K562 (cell line): Measurements from ENCODE around the gene FAM149A. TPM values are rescaled to one million over a fixed set of nuclear protein-coding genes. Genes with fewer than 3 reads are reported as not detected.

ENCODE experiments used
- ATAC-seq: fragments of 200-7000 bp; cut with Tn5 transposase; 3 replicates; pipeline ENCODE4 v1.9.1; 2020; ENCODE audit warnings: moderate library complexity
- BruUV-seq: library from RNA; stranded (reverse); fragments of 400-500 nt; replicated peaks from 2 replicates; lab custom pipeline; 2021; lab: Mats Ljungman, UMichigan
- CTCF ChIA-PET: fragments of 300-600 bp; formaldehyde crosslinking; extraction: SDS; loops from one replicate; lab custom pipeline; 2021; ENCODE audit warnings: low intra/inter-chr PET ratio; lab: Yijun Ruan, JAX
- POLR2A ChIA-PET: fragments of 300-600, 350-650 bp; sonication (Branson Sonifier 250); formaldehyde crosslinking; extraction: SDS; loops from one replicate; lab custom pipeline; 2021; ENCODE audit warnings: antibody characterized with exemption, inconsistent platforms; lab: Yijun Ruan, JAX
- DNase-seq, 4 experiments: peaks; one replicate each; pipeline versions ENCODE4 v3.0.0 to v3.0.0-alpha.2; 2011 to 2018; ENCODE audit warnings: low spot score in 3 of 4, mixed read lengths in 3 of 4; ENCODE audit errors: extremely low read depth in 1 of 4
- FAIRE-seq: peaks from 2 replicates; lab custom pipeline; 2011; peaks lifted over from hg19 to GRCh38; lab: Jason Lieb, UNC
- H2AFZ ChIP-seq: 2 replicates; pipeline ENCODE4 v1.6.0; 2011; ENCODE audit warnings: low read depth, low read length, control low read depth, inconsistent platforms
- H3K27ac ChIP-seq: fragments of 200-600 bp; 3 replicates; pipeline ENCODE4 v1.8.0; 2011; ENCODE audit warnings: low read depth, mild to moderate bottlenecking, control low read depth, inconsistent platforms, low read length, moderate library complexity, mixed read lengths; ENCODE audit errors: extremely low read depth
- H3K27me3 ChIP-seq, 2 experiments: fragments of 300-600 bp in 1 of 2; 2 replicates in 1 of 2; 3 replicates in 1 of 2; pipeline versions ENCODE4 v1.6.0 to v1.8.0; 2011; ENCODE audit warnings: inconsistent platforms in 2 of 2, low read length in 2 of 2, mild to moderate bottlenecking in 1 of 2, mixed read lengths in 1 of 2, moderate library complexity in 1 of 2; ENCODE audit not compliant: control insufficient read depth in 2 of 2, insufficient read depth in 2 of 2
- H3K36me3 ChIP-seq: fragments of 300-600 bp; 3 replicates; pipeline ENCODE4 v1.8.0; 2011; ENCODE audit warnings: mild to moderate bottlenecking, low read length, inconsistent platforms; ENCODE audit not compliant: control insufficient read depth, insufficient read depth
- H3K4me1 ChIP-seq, 2 experiments: fragments of 200-600 bp in 1 of 2; replicated peaks in 1 of 2; 2 replicates in 1 of 2; 3 replicates in 1 of 2; pipeline versions ENCODE4 v1.5.1 to v1.8.0; 2011; ENCODE audit warnings: inconsistent platforms in 2 of 2, low read length in 2 of 2, mild to moderate bottlenecking in 1 of 2, mixed read lengths in 1 of 2, moderate library complexity in 1 of 2; ENCODE audit not compliant: control insufficient read depth in 2 of 2, insufficient read depth in 2 of 2
- H3K4me2 ChIP-seq: 2 replicates; pipeline ENCODE4 v1.6.1; 2011; ENCODE audit warnings: low read length, control low read depth, inconsistent platforms, mixed read lengths; ENCODE audit not compliant: insufficient read depth
- H3K4me3 ChIP-seq: fragments of 200-600 bp; sonication (generic), shearing (Covaris generic); 2 replicates; pipeline ENCODE4 v1.5.1; 2016; ENCODE audit warnings: control low read depth, inconsistent platforms
- H3K79me2 ChIP-seq: fragments of 200-600 bp; 3 replicates; pipeline ENCODE4 v1.8.0; 2011; ENCODE audit warnings: low read length, inconsistent platforms; ENCODE audit not compliant: control insufficient read depth, insufficient read depth
- H3K9ac ChIP-seq, 2 experiments: 2 replicates each; pipeline versions ENCODE4 v1.6.0 to v1.6.1; 2011; ENCODE audit warnings: low read depth in 2 of 2, low read length in 2 of 2, control low read depth in 1 of 2, inconsistent platforms in 1 of 2, mild to moderate bottlenecking in 1 of 2, mixed read lengths in 1 of 2; ENCODE audit not compliant: insufficient read depth in 1 of 2
- H3K9me1 ChIP-seq: one replicate; pipeline ENCODE4 v1.6.0; 2011; ENCODE audit warnings: inconsistent platforms, mild to moderate bottlenecking, low read length, moderate library complexity; ENCODE audit not compliant: control insufficient read depth, insufficient read depth
- H3K9me3 ChIP-seq: replicated peaks from 2 replicates; pipeline ENCODE4 v1.5.1; 2011; ENCODE audit warnings: low read depth, low read length, inconsistent platforms; ENCODE audit not compliant: control insufficient read depth, insufficient read depth
- H4K20me1 ChIP-seq: replicated peaks from 2 replicates; pipeline ENCODE4 v1.6.1; 2011; ENCODE audit warnings: low read length, inconsistent platforms, mixed read lengths; ENCODE audit not compliant: control insufficient read depth, insufficient read depth
- RBM14 ChIP-seq: fragments of 200-400 bp; formaldehyde crosslinking; IDR thresholded peaks from 2 replicates; pipeline ENCODE4 v1.6.1; 2018; ENCODE audit warnings: low read depth, mild to moderate bottlenecking, low read length, moderate library complexity, borderline replicate concordance; ENCODE audit not compliant: insufficient read depth
- RBM39 ChIP-seq: fragments of 200-400 bp; formaldehyde crosslinking; optimal IDR thresholded peaks from 2 replicates; pipeline ENCODE3; 2018; ENCODE audit warnings: low read depth, low read length
- SIRT6 ChIP-seq: IDR thresholded peaks from one replicate; pipeline ENCODE4 v1.6.1; 2012; ENCODE audit warnings: low read depth, mild to moderate bottlenecking, control low read depth, inconsistent platforms, low read length, moderate library complexity
- SRSF7 ChIP-seq: fragments of 200-400 bp; formaldehyde crosslinking; optimal IDR thresholded peaks from 2 replicates; pipeline ENCODE3; 2017; ENCODE audit warnings: mild to moderate bottlenecking, low read depth, low read length
- TSC22D4 ChIP-seq: fragments of 450-650 bp; IDR thresholded peaks from 2 replicates; pipeline ENCODE4 v1.6.1; 2016; ENCODE audit warnings: missing genetic modification characterization, missing biosample characterization, control low read depth
- ZNF121 ChIP-seq: sonication (generic); formaldehyde crosslinking; conservative IDR thresholded peaks from 2 replicates; pipeline ENCODE4 v1.8.0; 2022; ENCODE audit warnings: missing genetic modification reagents
- ZNF57 ChIP-seq: fragments of 450-650 bp; formaldehyde crosslinking; IDR thresholded peaks from 2 replicates; pipeline ENCODE4 v1.4.0; 2020; ENCODE audit warnings: mild to moderate bottlenecking, moderate library complexity
- WGBS: fragments of 100-300 bp; shearing (Covaris generic); methylation state at CpG from one replicate; pipeline ENCODE4 v1.1.6; 2016; ENCODE audit warnings: low coverage, mixed read lengths; ENCODE audit not compliant: insufficient coverage; ENCODE audit errors: missing lambda C conversion rate; 5-methylcytosine and 5-hydroxymethylcytosine counted together
- in situ Hi-C: fragments of 300-500 bp; cut with MboI; formaldehyde crosslinking; loops from 4 replicates; pipeline ENCODE4 v1.15.0; 2018; ENCODE audit warnings: inconsistent platforms, mixed read lengths
- intact Hi-C: fragments of 100-400 bp; cut with micrococcal nuclease; formaldehyde crosslinking; loops from 2 replicates; pipeline ENCODE4 v1.14.2; 2022
- polyA plus RNA-seq, 8 experiments: library from polyadenylated mRNA; depleted of rRNA in 4 of 8; stranded (reverse) in 5 of 8; unstranded in 3 of 8; fragments of >200 nt; fragmentation: Nextera tagmentation in 2 of 8; fragmentation: Illumina TruSeq in 1 of 8; extraction: Ambion mirVana in 2 of 8; extraction: Trizol in 1 of 8; gene quantifications; 2 replicates each; pipeline versions ENCODE4 v1.2.1 to v1.2.3, GENCODE V29; 2011 to 2014; ENCODE audit warnings: inconsistent platforms in 1 of 8, missing spikeins in 1 of 8
- total RNA-seq, 7 experiments: library from RNA; depleted of rRNA in 6 of 7; stranded (reverse); fragments of >200 nt in 6 of 7; fragmentation: Illumina TruSeq in 2 of 7; extraction: Trizol in 2 of 7; gene quantifications; 2 replicates each; pipeline versions ENCODE4 v1.2.1 to v1.2.3, GENCODE V29; 2011 to 2021; ENCODE audit warnings: low replicate concordance in 1 of 7
- TF ChIP-seq, protein P1 (sequence below): fragments of 450-650 bp; formaldehyde crosslinking; IDR thresholded peaks from 2 replicates; pipeline ENCODE4 v1.4.0; 2020; ENCODE audit warnings: mild to moderate bottlenecking, moderate library complexity
- TF ChIP-seq, protein P2 (sequence below): fragments of 450-650 bp; IDR thresholded peaks from 2 replicates; pipeline ENCODE4 v1.6.1; 2017; ENCODE audit warnings: mild to moderate bottlenecking, moderate library complexity
- TF ChIP-seq, protein P3 (sequence below): IDR thresholded peaks from 2 replicates; pipeline ENCODE4 v1.6.1; 2012; ENCODE audit warnings: low read depth, low read length, improper control_type of control experiment, borderline replicate concordance
- TF ChIP-seq, protein P4 (sequence below), 2 experiments: IDR thresholded peaks in 1 of 2; conservative IDR thresholded peaks in 1 of 2; 2 replicates each; pipeline ENCODE4 v1.6.1; 2016; ENCODE audit warnings: low read depth in 2 of 2, mild to moderate bottlenecking in 1 of 2, missing compliant biosample characterization in 1 of 2, missing genetic modification characterization in 1 of 2, moderate library complexity in 1 of 2

The FAM149A gene
- total and polyA plus RNA-seq, 9 of the 15 experiments (the other 6 are each of a cell fraction or from before 2014, with no cell fraction given): not detected

DNA sequence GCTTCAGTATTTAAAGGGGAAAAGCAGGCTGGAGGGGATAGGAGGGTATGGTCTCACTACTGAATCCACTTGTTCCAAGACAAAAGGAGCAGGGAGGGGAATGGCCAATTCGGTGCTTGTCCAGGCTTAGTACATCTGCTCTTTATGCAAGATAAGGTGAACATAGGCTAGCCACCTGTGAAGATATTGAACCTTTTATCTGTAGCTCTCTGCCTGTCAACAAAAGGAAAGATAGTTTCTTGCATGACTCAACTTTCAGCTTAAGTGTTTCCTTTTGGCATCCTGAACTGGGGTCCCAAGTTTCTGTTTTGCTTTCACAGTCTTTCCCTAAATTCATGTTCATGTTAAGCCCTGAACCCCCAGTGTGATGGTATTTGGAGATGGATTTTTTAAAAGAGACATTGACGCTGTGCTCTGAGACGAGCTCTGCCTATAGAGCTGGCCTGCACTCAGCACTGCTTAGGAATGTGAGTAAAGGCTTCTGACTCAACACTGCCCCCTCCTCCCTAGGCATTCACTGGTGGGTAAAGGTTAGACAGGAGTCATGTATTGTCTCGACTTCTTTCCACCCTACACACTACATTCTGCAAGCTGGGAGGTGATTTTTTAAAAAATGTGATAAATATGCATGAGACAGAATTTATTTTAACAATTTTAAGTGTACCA lies 28.2 kb downstream of the FAM149A start:
- Histone ChIP-seq H3K9me1 (no peaks in the 10 kb centered on the region), H3K4me2 (no peak overlapping the region), H3K27me3 (peaks cover 12 to 35% of the 10 kb centered on the region in 2 experiments), H3K4me3 (no peak overlapping the region), H3K9ac (no peak overlapping the region), H3K79me2 (no peaks in the 10 kb centered on the region), H3K27ac (no peak overlapping the region), H3K9me3 (no peaks in the 10 kb centered on the region), H3K4me1 (no peaks in the 10 kb centered on the region), H2AFZ (no peak overlapping the region), H3K36me3 (no peaks in the 10 kb centered on the region), H4K20me1 (no peaks in the 10 kb centered on the region)
- POLR2A ChIA-PET: no interaction called here
- in situ Hi-C loops: no loop called here
- BruUV-seq: no TSS peak
- FAIRE-seq: no peak
- CTCF ChIA-PET: no interaction called here
- DNase-seq: peak in 1 of 4 experiments; percentile 13
- WGBS: 0% methylated on average over 4 of the region's 4 CpGs
- TF ChIP-seq RBM39 (no peak), RBM14 (no peak), ZNF57 (CRISPR knock-in tag) (no peak), SRSF7 (no peak), TSC22D4 (tag) (no peak), SIRT6 (no peak), ZNF121 (CRISPR knock-in tag) (no peak)
- TF ChIP-seq, protein P1, sequence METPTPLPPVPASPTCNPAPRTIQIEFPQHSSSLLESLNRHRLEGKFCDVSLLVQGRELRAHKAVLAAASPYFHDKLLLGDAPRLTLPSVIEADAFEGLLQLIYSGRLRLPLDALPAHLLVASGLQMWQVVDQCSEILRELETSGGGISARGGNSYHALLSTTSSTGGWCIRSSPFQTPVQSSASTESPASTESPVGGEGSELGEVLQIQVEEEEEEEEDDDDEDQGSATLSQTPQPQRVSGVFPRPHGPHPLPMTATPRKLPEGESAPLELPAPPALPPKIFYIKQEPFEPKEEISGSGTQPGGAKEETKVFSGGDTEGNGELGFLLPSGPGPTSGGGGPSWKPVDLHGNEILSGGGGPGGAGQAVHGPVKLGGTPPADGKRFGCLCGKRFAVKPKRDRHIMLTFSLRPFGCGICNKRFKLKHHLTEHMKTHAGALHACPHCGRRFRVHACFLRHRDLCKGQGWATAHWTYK (CRISPR knock-in tag): no peak
- TF ChIP-seq, protein P2, sequence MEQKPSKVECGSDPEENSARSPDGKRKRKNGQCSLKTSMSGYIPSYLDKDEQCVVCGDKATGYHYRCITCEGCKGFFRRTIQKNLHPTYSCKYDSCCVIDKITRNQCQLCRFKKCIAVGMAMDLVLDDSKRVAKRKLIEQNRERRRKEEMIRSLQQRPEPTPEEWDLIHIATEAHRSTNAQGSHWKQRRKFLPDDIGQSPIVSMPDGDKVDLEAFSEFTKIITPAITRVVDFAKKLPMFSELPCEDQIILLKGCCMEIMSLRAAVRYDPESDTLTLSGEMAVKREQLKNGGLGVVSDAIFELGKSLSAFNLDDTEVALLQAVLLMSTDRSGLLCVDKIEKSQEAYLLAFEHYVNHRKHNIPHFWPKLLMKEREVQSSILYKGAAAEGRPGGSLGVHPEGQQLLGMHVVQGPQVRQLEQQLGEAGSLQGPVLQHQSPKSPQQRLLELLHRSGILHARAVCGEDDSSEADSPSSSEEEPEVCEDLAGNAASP: no peak
- TF ChIP-seq, protein P3, sequence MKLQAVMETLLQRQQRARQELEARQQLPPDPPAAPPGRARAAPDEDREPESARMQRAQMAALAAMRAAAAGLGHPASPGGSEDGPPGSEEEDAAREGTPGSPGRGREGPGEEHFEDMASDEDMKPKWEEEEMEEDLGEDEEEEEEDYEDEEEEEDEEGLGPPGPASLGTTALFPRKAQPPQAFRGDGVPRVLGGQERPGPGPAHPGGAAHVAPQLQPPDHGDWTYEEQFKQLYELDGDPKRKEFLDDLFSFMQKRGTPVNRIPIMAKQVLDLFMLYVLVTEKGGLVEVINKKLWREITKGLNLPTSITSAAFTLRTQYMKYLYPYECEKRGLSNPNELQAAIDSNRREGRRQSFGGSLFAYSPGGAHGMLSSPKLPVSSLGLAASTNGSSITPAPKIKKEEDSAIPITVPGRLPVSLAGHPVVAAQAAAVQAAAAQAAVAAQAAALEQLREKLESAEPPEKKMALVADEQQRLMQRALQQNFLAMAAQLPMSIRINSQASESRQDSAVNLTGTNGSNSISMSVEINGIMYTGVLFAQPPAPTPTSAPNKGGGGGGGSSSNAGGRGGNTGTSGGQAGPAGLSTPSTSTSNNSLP: no peak
- TF ChIP-seq, protein P4, sequence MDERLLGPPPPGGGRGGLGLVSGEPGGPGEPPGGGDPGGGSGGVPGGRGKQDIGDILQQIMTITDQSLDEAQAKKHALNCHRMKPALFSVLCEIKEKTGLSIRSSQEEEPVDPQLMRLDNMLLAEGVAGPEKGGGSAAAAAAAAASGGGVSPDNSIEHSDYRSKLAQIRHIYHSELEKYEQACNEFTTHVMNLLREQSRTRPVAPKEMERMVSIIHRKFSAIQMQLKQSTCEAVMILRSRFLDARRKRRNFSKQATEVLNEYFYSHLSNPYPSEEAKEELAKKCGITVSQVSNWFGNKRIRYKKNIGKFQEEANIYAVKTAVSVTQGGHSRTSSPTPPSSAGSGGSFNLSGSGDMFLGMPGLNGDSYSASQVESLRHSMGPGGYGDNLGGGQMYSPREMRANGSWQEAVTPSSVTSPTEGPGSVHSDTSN (CRISPR knock-in tag; IDR thresholded peaks at IDR 0.05; ENCODE audit: low read depth): no peak
- TF ChIP-seq, protein P4 (tag; conservative IDR thresholded peaks at IDR 0.05; ENCODE audit: low read depth): no peak
- peak; percentile 70 for ATAC-seq
- intact Hi-C loops: loop anchor here (10.0 kb wide), 1 partner anchor 488 kb away; no protein-coding TSS in a partner anchor
